Lower lobe of right lung (tissue), 2 donors: ENCODE measurements around the gene HMGA1. TPM values are rescaled to one million over a fixed set of nuclear protein-coding genes. Genes with fewer than 3 reads are reported as not detected.

Source experiments
- ATAC-seq, 2 donors: fragments of 200-7000 bp; cut with Tn5 transposase; one replicate each; pipeline ENCODE4 v1.9.1; 2020 to 2022; ENCODE audit warnings: mild to moderate bottlenecking in 2 of 2, moderate library complexity in 2 of 2
- DNase-seq: peaks from one replicate; pipeline ENCODE4 v3.0.0-alpha.2; 2020
- H3K27ac ChIP-seq: fragments of 200-600 bp; one replicate; pipeline ENCODE4 v1.8.0; 2022
- H3K27me3 ChIP-seq: fragments of 200-600 bp; one replicate; pipeline ENCODE4 v1.8.0; 2022; ENCODE audit warnings: low read depth
- H3K36me3 ChIP-seq: fragments of 200-600 bp; one replicate; pipeline ENCODE4 v1.8.0; 2022; ENCODE audit warnings: mild to moderate bottlenecking
- H3K4me1 ChIP-seq: fragments of 200-600 bp; one replicate; pipeline ENCODE4 v1.8.0; 2022
- H3K4me3 ChIP-seq: fragments of 200-600 bp; one replicate; pipeline ENCODE4 v1.8.0; 2022; ENCODE audit warnings: mild to moderate bottlenecking
- H3K9me3 ChIP-seq: fragments of 200-600 bp; one replicate; pipeline ENCODE4 v1.8.0; 2022
- intact Hi-C: fragments of 100-400 bp; cut with DNase I; formaldehyde crosslinking; loops from one replicate; pipeline ENCODE4 v1.11.0; 2022
- microRNA-seq: library from miRNA; unstranded; fragments of <30 nt; microRNA quantifications from one replicate; pipeline ENCODE4 v1.2.0, GENCODE V29; 2020; ENCODE audit warnings: borderline number of aligned reads
- total RNA-seq: library from RNA; stranded (reverse); fragmentation: NEBNext Ultra II Directional; extraction: Animal tissue kit (Norgen Biotek cat#: 25700); gene quantifications from one replicate; pipeline ENCODE4 v1.2.1, GENCODE V29; 2021
- TF ChIP-seq, protein P1 (sequence below): fragments of 200-600 bp; IDR thresholded peaks from one replicate; pipeline ENCODE4 v1.8.0; 2022; ENCODE audit warnings: antibody characterized with exemption, mild to moderate bottlenecking
- donor health status: DM: no; HTN: yes; CAD: no; lungs with severe emphysema.

The HMGA1 gene
- total RNA-seq, 1 donor from 2014 or later, result 63.5 TPM

DNA sequence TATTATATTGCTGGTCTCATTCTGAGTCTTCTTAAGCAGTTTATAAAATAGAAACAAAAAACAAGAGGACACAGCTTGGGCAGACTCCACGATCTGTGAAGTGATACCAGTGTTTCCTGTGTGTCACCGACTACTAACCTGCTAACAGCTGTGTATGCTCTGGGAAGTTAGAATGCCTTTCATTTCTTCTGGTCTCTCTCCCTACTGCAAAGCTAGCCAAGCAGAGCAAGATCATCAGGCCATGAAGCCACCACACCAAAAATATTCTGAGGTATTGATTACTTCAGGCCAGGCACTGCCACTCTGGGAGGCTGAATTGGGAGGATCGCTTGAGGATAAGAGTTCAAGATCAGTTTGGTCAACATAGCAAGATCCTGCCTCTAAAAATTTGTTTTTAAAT lies 59.0 kb downstream of the HMGA1 start:
- H3K27ac ChIP-seq, result no peak overlapping the region
- intact Hi-C loops, result no loop called here
- H3K4me1 ChIP-seq, result peaks cover 6% of the 10 kb centered on the region
- H3K4me3 ChIP-seq, result no peak overlapping the region
- TF ChIP-seq, protein P1, sequence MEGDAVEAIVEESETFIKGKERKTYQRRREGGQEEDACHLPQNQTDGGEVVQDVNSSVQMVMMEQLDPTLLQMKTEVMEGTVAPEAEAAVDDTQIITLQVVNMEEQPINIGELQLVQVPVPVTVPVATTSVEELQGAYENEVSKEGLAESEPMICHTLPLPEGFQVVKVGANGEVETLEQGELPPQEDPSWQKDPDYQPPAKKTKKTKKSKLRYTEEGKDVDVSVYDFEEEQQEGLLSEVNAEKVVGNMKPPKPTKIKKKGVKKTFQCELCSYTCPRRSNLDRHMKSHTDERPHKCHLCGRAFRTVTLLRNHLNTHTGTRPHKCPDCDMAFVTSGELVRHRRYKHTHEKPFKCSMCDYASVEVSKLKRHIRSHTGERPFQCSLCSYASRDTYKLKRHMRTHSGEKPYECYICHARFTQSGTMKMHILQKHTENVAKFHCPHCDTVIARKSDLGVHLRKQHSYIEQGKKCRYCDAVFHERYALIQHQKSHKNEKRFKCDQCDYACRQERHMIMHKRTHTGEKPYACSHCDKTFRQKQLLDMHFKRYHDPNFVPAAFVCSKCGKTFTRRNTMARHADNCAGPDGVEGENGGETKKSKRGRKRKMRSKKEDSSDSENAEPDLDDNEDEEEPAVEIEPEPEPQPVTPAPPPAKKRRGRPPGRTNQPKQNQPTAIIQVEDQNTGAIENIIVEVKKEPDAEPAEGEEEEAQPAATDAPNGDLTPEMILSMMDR, result no peak
- no peaks in the 10 kb centered on the region for H3K9me3 ChIP-seq
- no peaks in the 10 kb centered on the region for H3K27me3 ChIP-seq
- DNase-seq (no peak), ATAC-seq (no peak)
- H3K36me3 ChIP-seq, result peaks cover 36% of the 10 kb centered on the region

Small RNA genes within 50 kb of the gene (microRNA-seq; reads per million reads assigned to microRNA genes)
- not detected for gene MIR6835

Other genes with a start within 250 kb of the HMGA1 start
- gene GRM4, start 90.8 kb upstream of the HMGA1 start, total RNA-seq, result not detected
- 29.8 TPM for gene SMIM29, start 12.1 kb downstream of the HMGA1 start, total RNA-seq
- 29.1 TPM for gene NUDT3, start 155.8 kb downstream of the HMGA1 start, total RNA-seq
- 956 TPM for gene RPS10, start 189.2 kb downstream of the HMGA1 start, total RNA-seq
- not detected for gene PACSIN1, start 229.2 kb downstream of the HMGA1 start, total RNA-seq